Measurements from ENCODE around the gene PRDM11. TPM values are rescaled to one million over a fixed set of nuclear protein-coding genes. Genes with fewer than 3 reads are reported as not detected.

The PRDM11 gene
- total and polyA plus RNA-seq, 8 donors: 1.2 to 139 (median 7.9) TPM

GRCh38 chr11:45250035-45250718 lies 103.7 kb downstream of the PRDM11 start:
- intact Hi-C loops (cut with DNase I; ENCODE audit: low total_unique reads): no loop called here
- WGBS, 5 donors: 65 to 73% (median 68%) methylated on average over 3 of the region's 3 CpGs

GRCh38 chr11:45252134-45252856 lies 105.9 kb downstream of the PRDM11 start:
- no peak for TF ChIP-seq POLR2AphosphoS5 (IDR thresholded peaks at IDR 0.05)
- peak in 4 of 7 experiments; percentile 41 to 70 (median 55) for TF ChIP-seq CTCF (IDR thresholded peaks at IDR 0.05)
- no peaks in the 10 kb centered on the region for H3K9me3 ChIP-seq
- 42 to 48% (median 47%) methylated on average over 18 to 22 of the region's 22 CpGs for WGBS, 5 donors
- no peaks in the 10 kb centered on the region for H3K36me3 ChIP-seq
- DNase-seq: peak; percentile 73 to 80
- no peak overlapping the region for H3K4me3 ChIP-seq
- H3K27ac ChIP-seq: no peak overlapping the region
- H3K4me1 ChIP-seq: no peaks in the 10 kb centered on the region
- H3K27me3 ChIP-seq: peaks cover 0 to 7% (median 0%) of the 10 kb centered on the region in 3 donors
- intact Hi-C loops (cut with DNase I; ENCODE audit: low total_unique reads): no loop called here

More at GRCh38 chr11:45250035-45250718, 103.7 kb downstream of the PRDM11 start:
- Histone ChIP-seq H3K27ac (no peak overlapping the region), H3K36me3 (no peaks in the 10 kb centered on the region), H3K4me3 (no peak overlapping the region), H3K27me3 (peaks cover 0 to 7% (median 0%) of the 10 kb centered on the region in 3 donors), H3K4me1 (no peaks in the 10 kb centered on the region), H3K9me3 (no peaks in the 10 kb centered on the region)
- TF ChIP-seq EP300 (IDR thresholded peaks at IDR 0.05): no peak
- TF ChIP-seq POLR2AphosphoS5 (IDR thresholded peaks at IDR 0.05): no peak
- no peak for TF ChIP-seq POLR2A (IDR thresholded peaks at IDR 0.05)
- DNase-seq: peak in 1 of 2 donors; percentile 57

- H3K36me3 ChIP-seq: no peaks in the 10 kb centered on the region
- H3K27me3 ChIP-seq: peaks cover 0 to 7% (median 0%) of the 10 kb centered on the region in 3 donors
- WGBS, 5 donors: 54 to 73% (median 62%) methylated on average over 3 of the region's 3 CpGs
- no peak overlapping the region for H3K4me3 ChIP-seq
- no peaks in the 10 kb centered on the region for H3K4me1 ChIP-seq
- intact Hi-C loops (cut with DNase I; ENCODE audit: low total_unique reads): no loop called here
- no peak for TF ChIP-seq POLR2A (IDR thresholded peaks at IDR 0.05)
- TF ChIP-seq POLR2AphosphoS5 (IDR thresholded peaks at IDR 0.05): no peak
- no peak for TF ChIP-seq CTCF (IDR thresholded peaks at IDR 0.05)
- no peak for TF ChIP-seq EP300 (IDR thresholded peaks at IDR 0.05)
- DNase-seq: no peak
- H3K9me3 ChIP-seq: no peaks in the 10 kb centered on the region
- no peak overlapping the region for H3K27ac ChIP-seq
Measured at GRCh38 chr11:45252877-45253276, 106.4 kb downstream of the PRDM11 start.

- TF ChIP-seq CTCF (IDR thresholded peaks at IDR 0.05): no peak
- TF ChIP-seq POLR2A (IDR thresholded peaks at IDR 0.05): no peak
- TF ChIP-seq POLR2AphosphoS5 (IDR thresholded peaks at IDR 0.05): no peak
- TF ChIP-seq EP300 (IDR thresholded peaks at IDR 0.05): no peak
- WGBS, 5 donors: 86 to 88% (median 87%) methylated on average over 9 of the region's 9 CpGs
- DNase-seq: no peak
- no peak overlapping the region for H3K4me3 ChIP-seq
- peaks cover 0 to 8% (median 0%) of the 10 kb centered on the region in 3 donors for H3K27me3 ChIP-seq
- no peaks in the 10 kb centered on the region for H3K36me3 ChIP-seq
- H3K9me3 ChIP-seq: no peaks in the 10 kb centered on the region
- intact Hi-C loops (cut with DNase I; ENCODE audit: low total_unique reads): no loop called here
- H3K4me1 ChIP-seq: no peaks in the 10 kb centered on the region
- H3K27ac ChIP-seq: no peak overlapping the region
Measured at GRCh38 chr11:45253640-45254039, 107.2 kb downstream of the PRDM11 start.

Measured in stomach (tissue), 9 donors.